ENCODE data around the gene POLD2. TPM values are rescaled to one million over a fixed set of nuclear protein-coding genes. Genes with fewer than 3 reads are reported as not detected.
A peak's percentile ranks its signal among the peaks of the same experiment; 100 is the strongest.

Gene POLD2
- total and polyA plus RNA-seq, 2 of the 4 experiments (the other 2 are of a cell fraction), result 142 to 163 TPM

DNA sequence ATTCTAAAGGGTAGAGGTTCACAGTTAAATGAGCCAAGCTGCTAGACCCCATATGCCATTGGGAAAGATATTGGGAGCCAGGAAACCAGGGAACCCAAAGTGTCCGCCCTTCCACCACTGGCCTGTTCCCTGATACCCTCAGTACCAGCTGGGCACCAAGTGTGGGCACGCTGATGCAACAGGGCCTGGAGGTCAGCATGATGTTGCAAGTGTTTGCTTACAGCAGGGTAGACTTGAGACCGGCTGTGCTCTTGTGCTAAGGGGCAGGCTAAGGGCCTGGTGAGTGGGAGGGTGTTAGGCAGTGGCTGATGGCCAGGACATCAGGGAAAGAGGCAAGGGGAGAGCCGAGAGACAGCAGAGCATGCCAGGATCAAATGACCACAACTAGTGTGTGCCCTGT lies 38.8 kb upstream of the POLD2 start:
- Histone ChIP-seq H3K4me1 (ENCODE audit: control insufficient read depth, insufficient read depth, low read length) (peaks cover 8% of the 10 kb centered on the region), H3K56ac (ENCODE audit: extremely low read depth, insufficient read depth, low read length) (no peak overlapping the region), H3K4ac (ENCODE audit: low read depth, low read length) (peak overlapping the region; percentile 35; the same call in 1 of the 2 replicates), H2AFZ (replicated peaks; ENCODE audit: low read length, poor library complexity) (no peak overlapping the region), H3K27ac (ENCODE audit: insufficient read depth, low read length) (no peak overlapping the region), H3K36me3 (ENCODE audit: control insufficient read depth, insufficient read depth, low read length) (no peaks in the 10 kb centered on the region), H3K9me3 (ENCODE audit: control insufficient read depth, insufficient read depth, low read length) (no peaks in the 10 kb centered on the region), H2BK15ac (ENCODE audit: low read depth, low read length) (0 out of 3 replicates have a peak overlapping the region, but pooled peaks have one; percentile 10), H2AK5ac (ENCODE audit: low read depth, low read length) (peak overlapping the region; percentile 83), H2AK9ac (replicated peaks; ENCODE audit: low read depth, low read length, poor library complexity) (no peak overlapping the region), H3K4me3 (ENCODE audit: insufficient read depth, low read depth, low read length) (no peak overlapping the region), H3K23ac (ENCODE audit: low read depth, low read length) (peak overlapping the region; percentile 32; the same call in 1 of the 2 replicates), H4K20me1 (ENCODE audit: insufficient read depth, low read length) (no peaks in the 10 kb centered on the region), H3K9me1 (ENCODE audit: insufficient read depth, low read length) (peaks cover 7% of the 10 kb centered on the region; the same call in 1 of the 2 replicates), H2BK20ac (ENCODE audit: low read depth, low read length) (peak overlapping the region; percentile 71), H4K91ac (ENCODE audit: insufficient read depth, low read depth, low read length) (no peak overlapping the region; the same call in 1 of the 2 replicates), H3K79me1 (ENCODE audit: low read depth in 1 of 2, low read length in 2 of 2) (no peaks in the 10 kb centered on the region), H3K4me2 (ENCODE audit: low read depth, low read length) (no peak overlapping the region), H3K14ac (replicated peaks; ENCODE audit: low read depth, low read length) (no peak overlapping the region), H3K9ac (ENCODE audit: low read depth, low read length) (no peak overlapping the region), H3K27me3 (ENCODE audit: control insufficient read depth, insufficient read depth, low read length) (peaks cover under 1% of the 10 kb centered on the region), H3K18ac (ENCODE audit: low read depth, low read length) (peak overlapping the region; percentile 64; the same call in 1 of the 2 replicates), H2BK120ac (ENCODE audit: low read depth, low read length) (no peak overlapping the region; the same call in 1 of the 2 replicates), H2BK5ac (ENCODE audit: low read depth, low read length, poor library complexity, severe bottlenecking) (peak overlapping the region; percentile 14), H4K8ac (ENCODE audit: low read depth in 2 of 2, low read length in 2 of 2) (0 out of 4 replicates have a peak overlapping the region, but pooled peaks of 1 of the 2 experiments have one; percentile 62), H4K5ac (ENCODE audit: low read depth, low read length) (no peak overlapping the region)
- POLR2A ChIA-PET (ENCODE audit: unreplicated experiment), result no interaction called here
- WGBS, 2 experiments (ENCODE audit: extremely low coverage in 2 of 2, insufficient read length in 1 of 2), result no CpG with 5 or more reads among the region's 4 CpGs
- BruUV-seq (replicated peaks), result no TSS peak
- TF ChIP-seq MAZ (IDR thresholded peaks at IDR 0.05; ENCODE audit: borderline replicate concordance, low read depth, low read length), result no peak
- no peak for TF ChIP-seq MAFK (IDR thresholded peaks at IDR 0.05; ENCODE audit: low read depth, low read length)
- TF ChIP-seq RFX5 (IDR thresholded peaks at IDR 0.05; ENCODE audit: low read depth, low read length), result no peak
- TF ChIP-seq CEBPB (IDR thresholded peaks at IDR 0.05; ENCODE audit: low read depth, low read length), result peak; percentile 33; the same call in 1 of the 2 replicates
- no peak for TF ChIP-seq MXI1 (IDR thresholded peaks at IDR 0.05; ENCODE audit: borderline replicate concordance, low read depth, low read length)
- DNase-seq (no peak), ATAC-seq (ENCODE audit: low read depth) (no peak)
- in situ Hi-C loops (cut with MboI; ENCODE audit: low sequenced_read_pairs), result no loop called here
- intact Hi-C loops (cut with micrococcal nuclease), result no loop called here
- CTCF ChIA-PET, result no interaction called here
- dilution Hi-C loops (cut with HindIII; ENCODE audit: low sequenced_read_pairs, unreplicated experiment), result no loop called here
